Activated naive CD8-positive, alpha-beta T cell treated with anti-CD3 and anti-CD28 coated beads, Interleukin-2, amount 50 U/mL, for 24 hours (primary cell): ENCODE results near the gene ZMYM2.
"Not testable (repeated sequence)": the region's sequence is repeated elsewhere in the genome, so short reads cannot be mapped to it uniquely, and the experiment has no call there.

Experiments used
- ATAC-seq: fragments of 150-1000 bp; cut with Tn5 transposase; one replicate; pipeline ENCODE4 v1.10.0; 2021
- DNase-seq: peaks from one replicate; pipeline ENCODE4 v3.0.0; 2021
- H3K27ac Mint-ChIP-seq: one replicate; pipeline ENCODE4 v1.8.0; 2021; ENCODE audit warnings: mild to moderate bottlenecking, mixed read lengths
- H3K27me3 Mint-ChIP-seq: one replicate; pipeline ENCODE4 v1.8.0; 2021; ENCODE audit warnings: mixed read lengths
- H3K36me3 Mint-ChIP-seq: one replicate; pipeline ENCODE4 v1.8.0; 2021; ENCODE audit warnings: low read depth, mixed read lengths
- H3K4me1 Mint-ChIP-seq: one replicate; pipeline ENCODE4 v1.8.0; 2021; ENCODE audit warnings: mixed read lengths
- H3K4me3 Mint-ChIP-seq: one replicate; pipeline ENCODE4 v1.8.0; 2021; ENCODE audit warnings: mild to moderate bottlenecking, moderate library complexity, mixed read lengths
- H3K9me3 Mint-ChIP-seq: one replicate; pipeline ENCODE4 v1.8.0; 2021; ENCODE audit warnings: mixed read lengths

ZMYM2 gene

GRCh38 chr13:20002787-20003186 is 44.3 kb downstream of the ZMYM2 start:
- H3K36me3 Mint-ChIP-seq: peaks cover 44% of the 10 kb centered on the region
- peaks cover 19% of the 10 kb centered on the region for H3K4me1 Mint-ChIP-seq
- no peak for ATAC-seq
- no peaks in the 10 kb centered on the region for H3K27me3 Mint-ChIP-seq
- no peak overlapping the region for H3K27ac Mint-ChIP-seq
- no peaks in the 10 kb centered on the region for H3K9me3 Mint-ChIP-seq
- no peak for DNase-seq
- no peak overlapping the region for H3K4me3 Mint-ChIP-seq

GRCh38 chr13:20006206-20006605 is 47.7 kb downstream of the ZMYM2 start:
- Mint-ChIP-seq H3K27me3 (no peaks in the 10 kb centered on the region), H3K36me3 (peaks cover 53% of the 10 kb centered on the region), H3K4me3 (no peak overlapping the region), H3K4me1 (peaks cover 4% of the 10 kb centered on the region), H3K27ac (no peak overlapping the region), H3K9me3 (no peaks in the 10 kb centered on the region)
- ATAC-seq (no peak), DNase-seq (no peak)

GRCh38 chr13:20015763-20016162 is 57.2 kb downstream of the ZMYM2 start:
- no peak for ATAC-seq
- Mint-ChIP-seq H3K4me3 (no peak overlapping the region), H3K4me1 (peaks cover 22% of the 10 kb centered on the region), H3K36me3 (peaks cover 66% of the 10 kb centered on the region), H3K27me3 (no peaks in the 10 kb centered on the region), H3K27ac (no peak overlapping the region), H3K9me3 (peaks cover 36% of the 10 kb centered on the region)
- DNase-seq: no peak

GRCh38 chr13:20016649-20017364 is 58.3 kb downstream of the ZMYM2 start:
- Mint-ChIP-seq H3K27me3 (no peaks in the 10 kb centered on the region), H3K27ac (no peak overlapping the region), H3K4me1 (peaks cover 30% of the 10 kb centered on the region), H3K4me3 (no peak overlapping the region), H3K9me3 (peaks cover 36% of the 10 kb centered on the region), H3K36me3 (peaks cover 69% of the 10 kb centered on the region)
- no peak for DNase-seq
- no peak for ATAC-seq

GRCh38 chr13:20017365-20017711 is 58.8 kb downstream of the ZMYM2 start:
- Mint-ChIP-seq H3K4me1 (peaks cover 33% of the 10 kb centered on the region), H3K9me3 (peaks cover 36% of the 10 kb centered on the region), H3K27ac (no peak overlapping the region), H3K36me3 (peaks cover 72% of the 10 kb centered on the region), H3K4me3 (no peak overlapping the region), H3K27me3 (no peaks in the 10 kb centered on the region)
- no peak for DNase-seq
- ATAC-seq: no peak

GRCh38 chr13:20019043-20019442 is 60.5 kb downstream of the ZMYM2 start:
- no peaks in the 10 kb centered on the region for H3K27me3 Mint-ChIP-seq
- H3K4me3 Mint-ChIP-seq: no peak overlapping the region
- peaks cover 31% of the 10 kb centered on the region for H3K4me1 Mint-ChIP-seq
- H3K36me3 Mint-ChIP-seq: peaks cover 57% of the 10 kb centered on the region
- no peak overlapping the region for H3K27ac Mint-ChIP-seq
- H3K9me3 Mint-ChIP-seq: peaks cover 28% of the 10 kb centered on the region
- no peak for DNase-seq
- no peak for ATAC-seq

- ATAC-seq: no peak
- Mint-ChIP-seq H3K27me3 (no peaks in the 10 kb centered on the region), H3K36me3 (peaks cover 38% of the 10 kb centered on the region), H3K27ac (no peak overlapping the region), H3K4me3 (no peak overlapping the region), H3K4me1 (peaks cover 17% of the 10 kb centered on the region), H3K9me3 (no peaks in the 10 kb centered on the region)
- no peak for DNase-seq
Measured at GRCh38 chr13:20024702-20025101, 66.2 kb downstream of the ZMYM2 start.

GRCh38 chr13:20028953-20029352 is 70.4 kb downstream of the ZMYM2 start:
- no peaks in the 10 kb centered on the region for H3K9me3 Mint-ChIP-seq
- no peaks in the 10 kb centered on the region for H3K27me3 Mint-ChIP-seq
- ATAC-seq: no peak
- peaks cover 35% of the 10 kb centered on the region for H3K36me3 Mint-ChIP-seq
- H3K4me3 Mint-ChIP-seq: no peak overlapping the region
- no peak for DNase-seq
- peaks cover 4% of the 10 kb centered on the region for H3K4me1 Mint-ChIP-seq
- H3K27ac Mint-ChIP-seq: no peak overlapping the region

- Mint-ChIP-seq H3K9me3 (peaks cover 3% of the 10 kb centered on the region), H3K36me3 (peaks cover 54% of the 10 kb centered on the region), H3K4me1 (peaks cover 7% of the 10 kb centered on the region), H3K27ac (no peak overlapping the region), H3K4me3 (no peak overlapping the region), H3K27me3 (no peaks in the 10 kb centered on the region)
- ATAC-seq (no peak), DNase-seq (no peak)
Measured at GRCh38 chr13:20033486-20033885, 75.0 kb downstream of the ZMYM2 start.

- Mint-ChIP-seq H3K27me3 (no peaks in the 10 kb centered on the region), H3K36me3 (peaks cover 66% of the 10 kb centered on the region), H3K4me3 (no peak overlapping the region), H3K4me1 (peaks cover 7% of the 10 kb centered on the region), H3K9me3 (peaks cover 4% of the 10 kb centered on the region), H3K27ac (no peak overlapping the region)
- ATAC-seq: no peak
- DNase-seq: no peak
Measured at GRCh38 chr13:20035130-20035529, 76.6 kb downstream of the ZMYM2 start.

GRCh38 chr13:20037908-20038307 is 79.4 kb downstream of the ZMYM2 start:
- Mint-ChIP-seq H3K9me3 (peaks cover 10% of the 10 kb centered on the region), H3K27me3 (no peaks in the 10 kb centered on the region), H3K36me3 (peaks cover 77% of the 10 kb centered on the region), H3K4me3 (no peak overlapping the region), H3K4me1 (peaks cover 23% of the 10 kb centered on the region), H3K27ac (no peak overlapping the region)
- no peak for DNase-seq
- ATAC-seq: no peak

- not testable (repeated sequence) for H3K4me3 Mint-ChIP-seq, DNase-seq, H3K9me3 Mint-ChIP-seq, ATAC-seq, H3K27me3 Mint-ChIP-seq, H3K27ac Mint-ChIP-seq
- Mint-ChIP-seq H3K4me1 (peaks cover 16% of the 10 kb centered on the region), H3K36me3 (peaks cover 57% of the 10 kb centered on the region)
Measured at GRCh38 chr13:20042603-20043002, 84.1 kb downstream of the ZMYM2 start.

- Mint-ChIP-seq H3K9me3 (peaks cover 7% of the 10 kb centered on the region), H3K27me3 (no peaks in the 10 kb centered on the region), H3K4me1 (peaks cover 17% of the 10 kb centered on the region), H3K27ac (no peak overlapping the region), H3K4me3 (no peak overlapping the region), H3K36me3 (peaks cover 50% of the 10 kb centered on the region)
- DNase-seq (no peak), ATAC-seq (no peak)
Measured at GRCh38 chr13:20043207-20043925, 84.8 kb downstream of the ZMYM2 start.

- Mint-ChIP-seq H3K27me3 (no peaks in the 10 kb centered on the region), H3K4me3 (no peak overlapping the region), H3K36me3 (peaks cover 42% of the 10 kb centered on the region), H3K4me1 (peaks cover 24% of the 10 kb centered on the region), H3K9me3 (peaks cover 7% of the 10 kb centered on the region), H3K27ac (no peak overlapping the region)
- ATAC-seq (no peak), DNase-seq (no peak)
Measured at GRCh38 chr13:20044086-20044485, 85.6 kb downstream of the ZMYM2 start.

- Mint-ChIP-seq H3K9me3 (no peaks in the 10 kb centered on the region), H3K4me1 (peaks cover 27% of the 10 kb centered on the region), H3K27ac (no peak overlapping the region), H3K4me3 (no peak overlapping the region), H3K27me3 (no peaks in the 10 kb centered on the region), H3K36me3 (peaks cover 26% of the 10 kb centered on the region)
- DNase-seq (no peak), ATAC-seq (no peak)
Measured at GRCh38 chr13:20045950-20046548, 87.5 kb downstream of the ZMYM2 start.
